Fibroblast of peridontal ligament (primary cell): ENCODE results near the gene KCNQ5.
A peak's percentile ranks its signal among the peaks of the same experiment; 100 is the strongest.
"Not testable (repeated sequence)": the region's sequence is repeated elsewhere in the genome, so short reads cannot be mapped to it uniquely, and the experiment has no call there.

ENCODE experiments used
- DNase-seq: peaks from one replicate; pipeline ENCODE4 v3.0.0-alpha.2; 2010; ENCODE audit errors: extremely low read depth

The KCNQ5 gene

GRCh38 chr6:73177221-73177944 is 555.5 kb downstream of the KCNQ5 start:
- DNase-seq = no peak

GRCh38 chr6:73180076-73180738 is 558.3 kb downstream of the KCNQ5 start:
- peak; percentile 10 for DNase-seq

GRCh38 chr6:73180763-73181619 is 559.1 kb downstream of the KCNQ5 start:
- DNase-seq = peak; percentile 91

DNA sequence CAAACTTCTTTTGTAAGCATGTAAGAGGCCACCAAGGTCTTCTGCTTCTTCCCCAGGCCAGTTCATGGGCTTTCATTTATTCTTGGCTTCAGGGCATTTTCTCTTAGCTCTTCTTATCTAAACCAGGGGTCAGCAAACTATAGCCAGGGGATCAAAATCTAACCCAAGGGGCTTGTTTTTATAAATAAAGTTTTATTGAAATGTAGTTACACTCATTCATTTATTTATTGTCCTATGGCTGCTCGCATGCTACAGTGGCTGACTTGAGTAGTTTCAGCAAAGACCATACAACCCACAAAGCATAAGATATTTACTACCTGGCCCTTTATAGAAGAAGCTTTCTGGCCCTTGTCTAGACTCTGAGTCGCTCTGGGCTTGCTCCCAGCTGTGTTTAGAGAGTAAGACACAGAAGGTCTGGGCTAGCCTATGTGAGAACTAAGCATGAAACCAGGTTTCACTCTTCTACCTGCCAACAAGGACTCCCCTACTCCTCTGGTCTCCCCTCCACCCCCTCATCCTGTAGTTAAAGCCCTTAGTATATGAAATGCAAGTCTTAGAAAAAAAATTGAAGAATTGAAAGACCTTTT is 560.2 kb downstream of the KCNQ5 start:
- DNase-seq = no peak

GRCh38 chr6:73193302-73193701 is 571.4 kb downstream of the KCNQ5 start:
- not testable (repeated sequence) for DNase-seq

DNA sequence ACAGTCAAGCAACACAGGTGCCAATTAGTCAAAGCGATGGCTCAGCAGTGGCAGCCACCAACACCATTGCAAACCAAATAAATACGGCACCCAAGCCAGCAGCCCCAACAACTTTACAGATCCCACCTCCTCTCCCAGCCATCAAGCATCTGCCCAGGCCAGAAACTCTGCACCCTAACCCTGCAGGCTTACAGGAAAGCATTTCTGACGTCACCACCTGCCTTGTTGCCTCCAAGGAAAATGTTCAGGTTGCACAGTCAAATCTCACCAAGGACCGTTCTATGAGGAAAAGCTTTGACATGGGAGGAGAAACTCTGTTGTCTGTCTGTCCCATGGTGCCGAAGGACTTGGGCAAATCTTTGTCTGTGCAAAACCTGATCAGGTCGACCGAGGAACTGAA is 572.9 kb downstream of the KCNQ5 start:
- no peak for DNase-seq

DNA sequence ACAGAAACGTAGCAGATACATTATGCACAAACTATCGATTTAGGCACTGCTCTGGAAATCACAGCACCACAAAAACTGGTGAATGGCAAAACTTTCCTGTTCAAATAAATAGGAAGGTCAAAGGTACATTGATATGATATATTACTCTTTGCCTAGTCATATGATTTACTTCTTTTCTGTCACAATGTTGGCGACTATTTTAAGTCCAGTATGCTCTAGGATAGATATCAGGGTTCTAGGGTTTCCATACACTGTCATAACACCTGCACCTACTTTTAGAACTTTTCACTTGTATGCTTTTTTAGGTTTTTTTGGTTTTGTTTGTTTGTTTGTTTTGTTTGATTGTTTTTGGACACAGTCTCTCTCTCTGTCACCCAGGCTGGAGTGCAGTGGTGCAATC is 578.4 kb downstream of the KCNQ5 start:
- DNase-seq = no peak

GRCh38 chr6:73200735-73201134 is 578.9 kb downstream of the KCNQ5 start:
- no peak for DNase-seq

DNA sequence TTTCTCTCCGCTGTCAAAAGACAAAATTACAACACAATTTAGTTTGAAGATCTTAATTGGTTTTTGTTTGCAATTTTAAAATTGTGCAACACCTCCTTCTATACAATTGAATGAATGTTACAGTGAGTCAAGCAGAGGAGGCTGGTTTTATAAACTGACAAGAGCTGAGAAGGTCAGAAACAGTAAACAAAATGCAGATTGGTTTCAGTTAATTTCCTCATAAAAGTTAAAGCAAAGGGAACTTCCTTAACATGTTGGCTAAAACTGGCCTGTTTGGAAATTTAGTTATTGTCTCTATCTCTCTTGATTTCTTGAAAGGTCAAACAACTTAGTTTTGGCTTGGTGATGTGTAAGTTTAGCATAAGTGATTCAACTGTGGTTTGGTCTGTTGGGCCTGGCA is 581.2 kb downstream of the KCNQ5 start:
- DNase-seq = peak; percentile 65

- DNase-seq = no peak
These were observed 582.4 kb downstream of the KCNQ5 start for GRCh38 chr6:73204252-73204651.

DNA sequence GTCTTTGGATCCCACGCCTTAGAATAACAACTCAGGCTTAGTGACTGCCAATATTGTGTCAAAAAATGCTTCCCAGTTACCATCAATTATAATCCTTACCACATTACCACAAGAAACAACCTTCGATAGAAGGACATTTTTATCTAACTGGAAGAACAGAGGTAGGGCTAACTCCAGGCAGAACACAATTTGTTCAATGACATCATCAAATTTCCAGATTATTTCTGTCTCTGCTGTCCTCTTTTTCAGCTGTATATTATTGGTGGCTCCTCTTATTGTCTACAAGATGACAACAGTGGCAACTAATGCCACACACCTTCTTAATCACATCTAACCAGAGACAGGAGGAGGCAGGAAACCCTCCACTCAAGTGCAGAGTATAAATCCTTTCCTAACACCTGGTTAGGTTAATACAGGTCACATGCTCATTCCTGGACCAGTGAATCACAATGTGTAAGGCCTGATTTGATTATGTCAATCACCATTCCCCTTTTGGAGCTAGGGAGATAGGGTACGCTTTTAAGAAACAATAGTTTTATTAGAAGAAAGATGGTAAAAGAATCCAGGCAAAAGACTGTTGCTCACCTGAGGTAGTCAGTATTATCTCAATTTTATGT is 585.5 kb downstream of the KCNQ5 start:
- DNase-seq = no peak

DNA sequence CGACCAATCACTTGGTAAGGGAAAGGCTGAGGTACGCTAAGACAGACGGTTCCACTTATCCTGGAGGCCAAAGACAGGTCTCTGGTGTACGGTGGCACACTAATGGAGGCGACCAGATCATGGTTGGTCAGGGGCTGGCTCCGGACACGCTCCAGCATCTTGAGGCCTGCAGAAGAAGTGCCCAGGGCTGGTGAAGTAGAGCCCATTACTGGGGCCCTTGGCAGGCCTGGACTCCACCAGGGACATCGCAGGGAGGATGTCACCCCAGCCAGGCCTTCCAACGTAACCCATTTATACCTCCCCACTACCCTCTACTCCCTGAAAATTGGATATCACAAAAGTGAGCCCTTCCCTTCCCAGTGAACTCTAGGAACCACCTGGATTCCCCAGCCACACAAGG is 587.3 kb downstream of the KCNQ5 start:
- DNase-seq = no peak

GRCh38 chr6:73216859-73217258 is 595.0 kb downstream of the KCNQ5 start:
- DNase-seq = no peak

- DNase-seq = no peak
These were observed 603.5 kb downstream of the KCNQ5 start, which contains the start of gene KHDC1L for GRCh38 chr6:73225396-73225795. TSS of gene KHDC1L (minus strand) at chr6:73225496. CDS start at chr6:73225408, 88 bp downstream.

DNA sequence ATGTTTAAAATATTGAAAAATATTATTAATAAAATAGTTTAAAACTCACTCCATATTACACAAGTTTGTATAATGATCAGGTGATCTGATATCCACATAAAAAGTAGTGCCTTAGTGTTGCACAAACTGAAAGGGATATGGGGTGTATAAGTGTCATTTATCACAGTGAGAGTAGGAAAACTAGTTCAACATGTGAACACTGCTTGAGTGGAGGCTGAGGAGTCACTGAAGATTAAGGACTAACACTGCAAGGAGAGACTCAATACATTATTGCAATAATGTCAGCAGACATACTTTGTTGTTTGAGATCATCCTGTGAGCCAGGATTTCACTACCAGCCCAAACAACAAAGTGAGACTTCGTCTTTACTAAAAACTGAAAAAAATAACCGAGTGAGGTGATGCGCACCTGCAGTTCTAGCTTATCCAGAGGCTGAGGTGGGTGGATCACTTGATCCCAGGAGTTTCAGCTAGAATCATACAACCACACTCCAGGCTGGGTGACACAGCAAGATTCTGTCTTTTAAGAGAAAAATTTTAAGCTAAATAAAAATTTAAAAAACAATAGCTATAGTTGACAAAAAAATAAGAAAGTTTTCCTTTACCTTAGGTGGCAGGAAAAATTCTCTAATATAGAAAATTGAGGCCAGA is 605.9 kb downstream of the KCNQ5 start:
- DNase-seq = no peak

DNA sequence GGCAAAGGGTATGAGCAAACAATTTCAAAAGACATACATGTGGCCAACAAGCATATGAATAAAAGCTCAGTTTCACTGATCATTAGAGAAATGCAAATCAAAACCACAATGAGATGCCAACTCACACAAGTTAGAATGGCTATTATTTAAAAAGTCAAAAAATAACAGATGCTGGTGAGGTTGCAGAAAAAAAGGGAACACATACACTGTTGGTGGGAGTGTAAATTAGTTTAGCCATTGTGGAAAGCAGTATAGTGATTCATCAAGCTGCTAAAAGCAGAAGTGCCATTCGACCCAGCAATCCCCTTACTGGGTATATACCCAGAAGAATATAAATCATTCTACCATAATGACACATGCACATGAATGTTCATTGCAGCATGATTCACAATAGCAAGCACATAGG is 610.1 kb downstream of the KCNQ5 start:
- DNase-seq = peak; percentile 14

- no peak for DNase-seq
These were observed 611.2 kb downstream of the KCNQ5 start for GRCh38 chr6:73233048-73233447.

GRCh38 chr6:73233971-73234370 is 612.1 kb downstream of the KCNQ5 start:
- DNase-seq = peak; percentile 23

DNA sequence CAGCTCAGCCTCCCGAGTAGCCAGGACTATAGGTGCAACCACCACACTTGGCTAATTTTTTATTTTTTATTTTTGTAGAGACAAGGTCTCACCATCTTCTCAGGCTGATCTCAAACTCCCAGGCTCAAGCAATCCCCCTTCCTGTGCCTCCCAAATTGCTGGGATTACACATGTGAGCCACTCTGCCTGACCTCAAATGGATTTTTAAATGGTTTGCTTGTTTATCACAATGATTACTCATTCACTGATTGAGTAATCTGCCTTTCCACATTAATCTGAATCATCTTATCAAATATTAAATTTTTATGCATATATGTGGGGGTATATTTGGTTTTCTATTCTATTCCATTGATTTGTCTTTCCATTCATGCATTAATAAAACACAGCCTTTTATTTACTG is 612.9 kb downstream of the KCNQ5 start:
- peak; percentile 90 for DNase-seq

GRCh38 chr6:73236144-73236750 is 614.4 kb downstream of the KCNQ5 start:
- DNase-seq = peak; percentile 97

GRCh38 chr6:73240730-73241129 is 618.9 kb downstream of the KCNQ5 start:
- no peak for DNase-seq
